C4-2B (cell line): ENCODE data around the gene SOAT2.

ENCODE experiments used
- ZFX ChIP-seq: fragments of 450-650 bp; IDR thresholded peaks from 2 replicates; pipeline ENCODE4 v1.6.1; 2017
- TF ChIP-seq, protein P1 (sequence below): fragments of 450-650 bp; conservative IDR thresholded peaks from 2 replicates; pipeline ENCODE4 v1.5.1; 2017; ENCODE audit warnings: mild to moderate bottlenecking

GRCh38 chr12:53133722-53134121, 30.4 kb downstream of the SOAT2 start:
- TF ChIP-seq, protein P1, sequence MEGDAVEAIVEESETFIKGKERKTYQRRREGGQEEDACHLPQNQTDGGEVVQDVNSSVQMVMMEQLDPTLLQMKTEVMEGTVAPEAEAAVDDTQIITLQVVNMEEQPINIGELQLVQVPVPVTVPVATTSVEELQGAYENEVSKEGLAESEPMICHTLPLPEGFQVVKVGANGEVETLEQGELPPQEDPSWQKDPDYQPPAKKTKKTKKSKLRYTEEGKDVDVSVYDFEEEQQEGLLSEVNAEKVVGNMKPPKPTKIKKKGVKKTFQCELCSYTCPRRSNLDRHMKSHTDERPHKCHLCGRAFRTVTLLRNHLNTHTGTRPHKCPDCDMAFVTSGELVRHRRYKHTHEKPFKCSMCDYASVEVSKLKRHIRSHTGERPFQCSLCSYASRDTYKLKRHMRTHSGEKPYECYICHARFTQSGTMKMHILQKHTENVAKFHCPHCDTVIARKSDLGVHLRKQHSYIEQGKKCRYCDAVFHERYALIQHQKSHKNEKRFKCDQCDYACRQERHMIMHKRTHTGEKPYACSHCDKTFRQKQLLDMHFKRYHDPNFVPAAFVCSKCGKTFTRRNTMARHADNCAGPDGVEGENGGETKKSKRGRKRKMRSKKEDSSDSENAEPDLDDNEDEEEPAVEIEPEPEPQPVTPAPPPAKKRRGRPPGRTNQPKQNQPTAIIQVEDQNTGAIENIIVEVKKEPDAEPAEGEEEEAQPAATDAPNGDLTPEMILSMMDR: no peak
- TF ChIP-seq ZFX: no peak
